AG09319 (cell line): ENCODE measurements around the gene SLC25A22.

Source experiments
- DNase-seq: peaks from one replicate; pipeline ENCODE4 v3.0.0-alpha.2; 2010; ENCODE audit warnings: low read depth; ENCODE audit errors: extremely low read depth
- CTCF ChIP-seq: IDR thresholded peaks from 2 replicates; pipeline ENCODE4 v1.5.1; 2011; ENCODE audit warnings: low read depth, mild to moderate bottlenecking, inconsistent platforms, low read length, moderate library complexity

The SLC25A22 gene

GRCh38 chr11:798093-798713 is at the start of gene SLC25A22:
TSS of gene SLC25A22 (minus strand) at chr11:798281. CDS start at chr11:795006, 3,275 bp downstream.
- DNase-seq, result no peak
- TF ChIP-seq CTCF, result peak; percentile 40

- no peak for DNase-seq
- TF ChIP-seq CTCF, result no peak
These were observed 49.8 kb upstream of the SLC25A22 start for GRCh38 chr11:847876-848275.

GRCh38 chr11:846496-847098 is 48.5 kb upstream of the SLC25A22 start:
- no peak for DNase-seq
- TF ChIP-seq CTCF, result no peak

- no peak for DNase-seq
- no peak for TF ChIP-seq CTCF
These were observed 47.9 kb upstream of the SLC25A22 start for GRCh38 chr11:845872-846495.

- DNase-seq, result peak; percentile 96
These were observed 46.9 kb upstream of the SLC25A22 start for GRCh38 chr11:844693-845644.

More at GRCh38 chr11:844693-845644, 46.9 kb upstream of the SLC25A22 start:
- TF ChIP-seq CTCF, result no peak; the same call in 1 of the 2 replicates
